ENCODE data around the gene MACF1.

The MACF1 gene

GRCh38 chr1:39392851-39393573, 188.5 kb downstream of the MACF1 start:
- DNase-seq (ENCODE audit: low read depth, low spot score), result no peak

GRCh38 chr1:39393645-39394044, 189.2 kb downstream of the MACF1 start:
- no peak for DNase-seq (ENCODE audit: low read depth, low spot score)

GRCh38 chr1:39394059-39394458, 189.6 kb downstream of the MACF1 start:
- no peak for DNase-seq (ENCODE audit: low read depth, low spot score)

GRCh38 chr1:39394598-39394997, 190.1 kb downstream of the MACF1 start:
- DNase-seq (ENCODE audit: low read depth, low spot score), result no peak

DNA sequence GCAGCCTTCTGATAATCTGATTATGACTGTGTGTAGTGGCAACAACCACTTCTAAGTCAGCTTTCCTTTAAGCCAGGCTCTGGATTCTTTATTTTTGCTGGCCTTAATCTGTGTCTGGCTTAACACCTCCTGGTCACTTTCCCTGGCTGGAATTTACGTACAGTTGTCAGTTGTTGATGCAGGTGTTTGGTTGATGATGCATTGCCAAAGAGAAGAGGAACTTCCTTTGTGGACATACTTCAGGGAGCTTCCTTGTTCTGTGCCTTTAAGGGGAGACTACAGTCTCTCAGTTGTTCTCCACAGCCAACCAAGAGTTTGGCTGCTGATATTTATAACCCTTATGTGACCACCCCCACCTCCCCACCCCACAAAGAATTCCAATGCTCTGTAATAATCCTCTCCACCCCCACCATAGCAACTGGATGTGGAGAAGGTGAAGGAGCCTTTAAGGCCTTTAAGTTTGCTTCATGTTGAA, 190.9 kb downstream of the MACF1 start:
- no peak for DNase-seq (ENCODE audit: low read depth, low spot score)

GRCh38 chr1:39396671-39397070, 192.2 kb downstream of the MACF1 start:
- DNase-seq (ENCODE audit: low read depth, low spot score), result no peak

GRCh38 chr1:39397487-39397886, 193.0 kb downstream of the MACF1 start:
- no peak for DNase-seq (ENCODE audit: low read depth, low spot score)

DNA sequence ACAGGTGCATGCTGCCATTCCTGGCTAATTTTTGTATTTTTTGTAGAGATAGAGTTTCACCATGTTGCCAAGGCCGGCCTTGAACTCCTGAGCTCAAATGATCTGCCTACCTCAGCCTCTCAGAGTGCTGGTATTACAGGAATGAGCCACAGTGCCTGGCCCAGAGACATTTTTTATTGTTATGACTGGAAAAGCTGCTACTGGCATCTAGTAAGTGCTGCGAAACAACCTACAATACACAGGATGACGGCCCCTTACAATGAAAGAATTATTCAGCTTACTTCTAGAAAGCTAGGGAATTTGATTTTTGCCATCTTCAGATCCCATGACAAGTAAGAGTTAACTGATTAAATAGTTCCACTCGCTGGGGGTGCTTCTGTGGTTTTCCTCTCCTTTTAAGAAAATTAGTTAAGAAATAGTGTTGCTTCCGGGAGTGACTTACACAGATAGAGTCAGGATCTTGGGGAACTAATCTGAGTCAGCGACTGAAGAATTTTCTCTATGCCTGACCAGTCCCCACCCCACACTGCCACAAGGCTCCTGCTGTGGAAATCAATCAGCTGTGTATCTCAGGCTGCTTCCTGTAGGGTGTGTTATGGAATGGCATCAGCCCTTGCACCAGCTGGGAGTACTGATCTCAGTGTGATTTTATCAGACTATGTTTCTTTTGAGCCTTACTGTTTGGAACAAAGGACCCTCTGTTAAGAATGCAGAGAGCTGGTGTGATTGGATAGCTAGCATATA, 194.0 kb downstream of the MACF1 start:
- DNase-seq (ENCODE audit: low read depth, low spot score), result no peak

DNA sequence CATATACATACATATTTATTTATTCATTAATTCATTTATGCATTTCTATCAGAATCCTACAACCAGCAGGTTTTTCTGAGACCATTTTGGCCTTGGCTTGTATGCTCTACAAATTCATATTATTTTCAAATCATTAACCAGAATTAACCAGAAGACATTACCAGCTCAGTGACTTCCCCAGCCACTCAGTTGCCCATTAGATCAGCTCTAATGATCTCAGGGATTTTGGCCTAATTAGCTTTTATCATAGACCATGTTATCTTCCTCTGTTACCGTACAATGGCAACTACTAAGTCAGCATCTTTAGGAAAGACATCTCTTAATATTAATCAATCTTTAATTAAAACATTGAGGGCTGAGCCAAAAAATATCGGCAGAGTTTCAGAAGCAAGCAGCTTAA, 196.6 kb downstream of the MACF1 start:
- DNase-seq (ENCODE audit: low read depth, low spot score), result no peak

- DNase-seq (ENCODE audit: low read depth, low spot score), result no peak
Observed at GRCh38 chr1:39404876-39405275, 200.4 kb downstream of the MACF1 start.

- DNase-seq (ENCODE audit: low read depth, low spot score), result no peak
Observed at GRCh38 chr1:39405358-39405757, 200.9 kb downstream of the MACF1 start.

DNA sequence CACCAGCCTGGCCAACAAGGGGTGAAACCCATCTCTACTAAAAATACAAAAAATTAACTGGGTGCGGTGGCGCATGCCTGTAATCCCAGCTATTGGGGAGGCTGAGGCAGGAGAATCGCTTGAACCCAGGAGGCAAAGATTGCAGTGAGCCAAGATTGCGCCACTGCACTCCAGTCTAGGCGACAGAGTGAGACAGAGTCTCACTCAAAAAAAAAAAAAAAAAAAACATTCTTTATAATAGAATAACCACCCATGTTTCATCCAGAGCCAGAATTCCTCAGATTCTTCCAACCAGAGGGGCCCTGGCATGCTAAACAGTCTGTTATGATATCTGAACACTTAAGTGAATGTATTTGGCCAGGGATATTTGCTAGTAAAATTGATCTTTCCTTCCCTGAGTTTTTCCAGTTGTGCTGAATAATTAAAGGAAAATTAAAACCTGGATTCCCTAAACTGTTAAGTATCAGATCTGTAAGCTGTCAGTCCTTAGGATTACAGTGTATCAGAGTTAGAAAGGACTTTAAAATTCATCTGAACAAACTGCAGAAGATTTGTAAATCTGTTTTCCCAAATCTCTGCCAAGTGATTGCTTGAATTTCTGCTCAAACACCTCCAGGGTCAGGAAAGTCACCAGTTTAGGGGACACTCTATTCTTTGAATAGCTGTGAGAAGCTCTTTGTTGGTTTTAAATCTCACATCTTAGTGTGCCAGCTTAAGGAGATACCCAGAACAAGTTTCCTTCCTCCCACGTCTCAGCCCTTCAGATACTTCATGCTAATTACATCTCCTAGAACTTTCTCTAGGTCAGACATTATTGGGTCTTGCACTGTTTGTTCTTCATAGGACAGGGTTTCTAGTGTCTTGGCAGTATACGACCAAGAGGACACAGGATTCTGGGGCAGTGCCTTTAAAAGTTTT, 202.3 kb downstream of the MACF1 start:
- DNase-seq (ENCODE audit: low read depth, low spot score), result no peak

DNA sequence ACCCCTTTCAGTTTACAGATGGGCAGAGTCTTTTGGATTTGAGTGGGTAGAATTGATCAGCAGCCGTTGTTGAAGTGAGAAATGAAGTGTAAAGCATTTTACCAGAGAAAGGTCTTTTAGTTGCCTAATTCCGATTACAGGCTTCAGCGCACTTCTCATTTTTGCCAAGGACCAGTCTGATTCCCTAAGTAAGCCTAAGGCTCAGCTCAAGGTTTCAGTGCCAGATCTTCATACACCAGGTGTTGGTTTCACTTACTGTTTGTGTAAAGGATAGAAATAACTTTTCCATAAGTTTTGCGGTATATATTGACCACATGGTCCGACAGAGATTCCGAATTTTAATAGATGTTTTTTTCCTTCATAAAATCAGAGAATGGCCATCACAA, 203.0 kb downstream of the MACF1 start:
- no peak for DNase-seq (ENCODE audit: low read depth, low spot score)

DNA sequence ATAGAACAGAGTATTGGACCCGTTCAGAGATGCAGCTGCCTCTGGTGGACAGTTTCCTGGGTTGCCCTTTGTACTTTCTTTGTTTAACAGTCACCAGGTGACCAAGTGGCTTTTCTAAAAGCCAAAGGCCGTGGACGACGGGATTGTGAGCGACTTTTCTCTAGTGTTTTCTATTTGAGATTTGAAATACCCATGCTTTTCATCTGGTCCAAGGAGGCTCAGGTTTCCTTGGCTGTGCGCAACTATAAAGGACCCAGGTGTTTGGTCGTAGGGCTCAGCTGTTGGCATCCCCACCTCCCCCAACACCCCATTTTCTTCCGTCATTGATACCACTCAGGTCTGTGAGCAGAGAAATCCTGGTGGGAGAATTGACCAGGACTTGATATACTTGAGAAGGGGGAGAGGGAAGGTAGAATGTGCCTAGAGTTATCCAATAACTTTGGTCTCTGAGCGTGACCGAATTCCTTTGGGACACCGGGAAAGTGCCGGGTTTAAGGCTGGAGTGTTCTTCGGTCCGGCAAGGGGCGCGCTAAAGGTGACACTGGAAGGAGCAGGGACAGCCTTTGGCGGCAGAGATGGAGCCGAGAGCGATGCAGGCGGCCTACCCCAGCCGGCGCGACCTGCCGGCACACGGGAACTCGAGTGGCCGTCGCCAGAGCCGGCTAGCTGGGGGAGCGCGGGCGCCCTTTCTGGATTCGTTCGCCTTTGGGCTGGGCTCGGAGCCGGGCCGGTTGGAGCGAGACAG, 203.6 kb downstream of the MACF1 start:
- DNase-seq (ENCODE audit: low read depth, low spot score), result no peak

DNA sequence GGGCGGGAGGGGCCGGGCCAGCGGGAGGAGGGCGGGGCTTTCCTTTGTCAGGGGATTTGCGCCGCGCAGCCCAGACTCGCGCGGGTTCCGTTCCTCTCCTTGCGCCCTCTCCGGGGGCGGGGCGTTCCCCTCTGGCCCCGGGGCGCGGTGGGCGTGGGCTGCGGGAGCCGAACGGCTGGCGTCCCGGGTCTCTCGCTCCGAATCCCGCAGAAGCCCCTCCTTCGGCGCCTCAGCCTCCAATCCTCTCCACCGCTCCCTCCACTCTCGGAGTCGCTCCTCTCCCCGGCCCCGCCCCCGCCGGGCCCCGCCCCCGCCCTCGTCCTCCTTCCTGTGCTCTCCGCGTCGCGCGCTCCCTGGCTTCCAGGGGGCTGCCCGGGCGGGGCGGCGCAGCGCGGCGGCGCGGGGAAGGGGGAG, 204.2 kb downstream of the MACF1 start:
- peak; percentile 89 for DNase-seq (ENCODE audit: low read depth, low spot score)

DNA sequence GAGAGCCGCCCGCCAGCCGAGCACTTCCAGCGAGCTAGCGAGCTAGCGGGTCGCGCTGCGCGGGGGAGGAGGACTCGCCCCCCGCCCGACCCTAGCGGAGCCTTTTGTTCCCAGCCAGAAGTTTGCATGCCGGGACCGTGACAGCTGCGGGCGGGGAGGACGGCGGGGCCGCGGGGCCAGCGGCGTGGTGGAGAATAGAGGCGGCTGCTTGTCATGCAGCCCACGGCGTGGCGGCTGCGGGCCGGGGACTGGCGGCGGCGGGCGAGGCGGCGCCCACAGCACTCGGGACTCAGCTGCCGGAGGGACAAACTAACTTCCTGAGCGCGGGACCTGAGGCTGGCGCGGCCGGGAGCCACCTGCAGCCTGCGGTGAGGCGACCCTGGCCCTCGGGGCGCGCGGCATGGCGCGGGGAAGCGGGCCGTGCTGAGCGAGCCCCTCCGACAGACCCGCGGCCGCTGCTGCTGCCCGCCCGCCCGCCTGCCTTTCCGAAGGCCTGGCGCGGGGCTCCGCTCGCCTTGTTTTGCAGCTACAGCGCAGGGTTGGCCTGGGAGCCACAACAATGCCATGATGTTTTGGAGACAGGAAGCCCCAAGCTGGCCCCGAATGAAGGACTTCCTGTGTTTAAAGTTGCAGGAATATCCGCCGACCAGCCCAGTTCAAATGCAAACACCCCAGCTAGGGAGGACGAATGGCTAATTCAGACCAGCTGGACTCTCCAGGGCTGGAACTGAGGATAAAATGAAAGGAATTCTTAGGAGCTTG, 204.7 kb downstream of the MACF1 start:
- no peak for DNase-seq (ENCODE audit: low read depth, low spot score)

DNA sequence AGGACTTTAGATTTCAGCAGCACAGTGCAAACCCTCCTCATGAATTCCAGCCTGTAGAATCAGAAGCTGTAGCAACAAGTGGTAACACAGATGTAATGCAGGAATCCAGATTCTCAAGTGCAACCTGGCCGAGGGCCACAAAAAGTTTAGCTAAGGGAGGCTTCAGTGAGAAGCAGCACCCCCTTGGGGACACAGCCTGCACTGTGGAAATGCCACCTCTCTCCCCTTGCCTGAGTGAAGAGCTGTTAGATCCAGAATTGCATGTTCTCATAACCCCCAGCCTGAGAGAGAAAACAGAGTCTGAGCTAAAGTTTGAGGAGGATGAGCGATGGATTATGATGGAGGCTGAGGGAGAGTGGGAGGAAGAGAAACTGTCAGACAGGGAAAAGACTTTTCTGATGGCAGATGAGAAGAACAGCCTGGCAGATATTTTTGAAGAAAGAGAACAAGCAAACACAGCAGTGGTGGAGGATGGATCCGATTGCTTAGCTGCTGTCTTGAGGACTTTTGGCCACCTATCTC, 206.5 kb downstream of the MACF1 start:
- peak; percentile 79 for DNase-seq (ENCODE audit: low read depth, low spot score)

- no peak for DNase-seq (ENCODE audit: low read depth, low spot score)
Observed at GRCh38 chr1:39411526-39412478, 207.3 kb downstream of the MACF1 start.

DNA sequence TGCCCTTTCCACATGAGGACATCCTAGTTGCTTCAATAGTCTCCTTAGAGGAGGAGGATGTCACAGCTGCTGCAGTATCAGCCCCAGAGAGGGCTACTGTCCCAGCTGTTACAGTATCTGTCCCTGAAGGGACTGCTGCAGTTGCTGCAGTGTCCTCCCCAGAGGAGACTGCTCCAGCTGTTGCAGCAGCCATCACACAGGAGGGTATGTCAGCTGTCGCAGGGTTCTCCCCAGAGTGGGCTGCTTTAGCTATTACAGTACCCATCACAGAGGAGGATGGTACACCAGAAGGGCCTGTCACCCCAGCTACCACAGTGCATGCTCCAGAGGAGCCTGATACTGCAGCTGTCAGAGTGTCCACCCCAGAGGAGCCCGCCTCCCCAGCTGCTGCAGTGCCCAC, 208.4 kb downstream of the MACF1 start:
- DNase-seq (ENCODE audit: low read depth, low spot score), result no peak
